ENCODE results near the gene AFMID. TPM values are rescaled to one million over a fixed set of nuclear protein-coding genes. Genes with fewer than 3 reads are reported as not detected.

Gene AFMID
- total and polyA plus RNA-seq, 3 donors from 2014 or later, result 36.1 to 82.2 (median 59.4) TPM

GRCh38 chr17:78238823-78239488 is 51.8 kb downstream of the AFMID start:
- Histone ChIP-seq H3K4me3 (no peak overlapping the region), H3K9me3 (no peaks in the 10 kb centered on the region), H3K27me3 (no peaks in the 10 kb centered on the region), H3K36me3 (ENCODE audit: low read depth, missing control alignments) (no peaks in the 10 kb centered on the region), H3K27ac (no peak overlapping the region), H3K4me1 (peaks cover 11% of the 10 kb centered on the region)
- no peak for DNase-seq
- 89 to 100% methylated on average over 1 to 20 of the region's 20 CpGs for WGBS, 2 donors
- no peak for TF ChIP-seq POLR2A (IDR thresholded peaks at IDR 0.05)
- TF ChIP-seq CTCF (IDR thresholded peaks at IDR 0.05), result no peak
- intact Hi-C loops (cut with DNase I; ENCODE audit: low total_unique reads), result no loop called here

GRCh38 chr17:78239489-78239931 is 52.3 kb downstream of the AFMID start:
- WGBS, 2 donors, result 80 to 93% methylated on average over 2 to 9 of the region's 9 CpGs
- no peak for TF ChIP-seq CTCF (IDR thresholded peaks at IDR 0.05)
- no peak for TF ChIP-seq POLR2A (IDR thresholded peaks at IDR 0.05)

GRCh38 chr17:78240012-78240655 is 53.0 kb downstream of the AFMID start:
- Histone ChIP-seq H3K9me3 (no peaks in the 10 kb centered on the region), H3K4me1 (peaks cover 11% of the 10 kb centered on the region), H3K27me3 (no peaks in the 10 kb centered on the region), H3K27ac (no peak overlapping the region), H3K36me3 (ENCODE audit: low read depth, missing control alignments) (no peaks in the 10 kb centered on the region), H3K4me3 (no peak overlapping the region)
- intact Hi-C loops (cut with DNase I; ENCODE audit: low total_unique reads), result no loop called here
- TF ChIP-seq CTCF (IDR thresholded peaks at IDR 0.05) (no peak), POLR2A (IDR thresholded peaks at IDR 0.05) (no peak)
- 77 to 83% methylated on average over 7 to 12 of the region's 12 CpGs for WGBS, 2 donors
- no peak for DNase-seq

More at GRCh38 chr17:78239489-78239931, 52.3 kb downstream of the AFMID start:
- H3K36me3 ChIP-seq (ENCODE audit: low read depth, missing control alignments), result no peaks in the 10 kb centered on the region
- peaks cover 11% of the 10 kb centered on the region for H3K4me1 ChIP-seq
- intact Hi-C loops (cut with DNase I; ENCODE audit: low total_unique reads), result no loop called here
- H3K4me3 ChIP-seq, result no peak overlapping the region
- H3K9me3 ChIP-seq, result no peaks in the 10 kb centered on the region
- H3K27me3 ChIP-seq, result no peaks in the 10 kb centered on the region
- H3K27ac ChIP-seq, result no peak overlapping the region
- DNase-seq, result no peak

GRCh38 chr17:78240839-78241238 is 53.7 kb downstream of the AFMID start:
- WGBS, 2 donors, result 77 to 80% methylated on average over 6 to 9 of the region's 9 CpGs
- intact Hi-C loops (cut with DNase I; ENCODE audit: low total_unique reads), result no loop called here
- no peak for TF ChIP-seq POLR2A (IDR thresholded peaks at IDR 0.05)
- no peak for TF ChIP-seq CTCF (IDR thresholded peaks at IDR 0.05)
- no peak for DNase-seq
- Histone ChIP-seq H3K4me3 (no peak overlapping the region), H3K36me3 (ENCODE audit: low read depth, missing control alignments) (no peaks in the 10 kb centered on the region), H3K4me1 (peaks cover 11% of the 10 kb centered on the region), H3K27me3 (no peaks in the 10 kb centered on the region), H3K27ac (no peak overlapping the region), H3K9me3 (no peaks in the 10 kb centered on the region)
